K562 treated with DMSO at 1 percent for 24 hours (cell line): Measurements from ENCODE around the gene TEP1. TPM values are rescaled to one million over a fixed set of nuclear protein-coding genes. Genes with fewer than 3 reads are reported as not detected.

Experiments used
- total RNA-seq: library from RNA; unstranded; fragments of 300-600 nt; gene quantifications from 2 replicates; pipeline ENCODE4 v1.2.3, GENCODE V29; 2022; ENCODE audit warnings: low read depth; ENCODE audit not compliant: insufficient read depth

Gene TEP1
- 14.2 and 17.7 TPM in 2 replicates for total RNA-seq

GRCh38 chr14:20412876-20413743 lies at the start of gene TEP1:
TEP1 (minus strand) TSS chr14:20413501; CDS start chr14:20408439, 5,062 bp downstream.

GRCh38 chr14:20461225-20462141 lies 48.2 kb upstream of the TEP1 start, which contains the start of gene PIP4P1:
PIP4P1 (minus strand) TSS chr14:20461434; CDS start chr14:20461325, 109 bp downstream.

GRCh38 chr14:20454516-20455354 lies 41.4 kb upstream of the TEP1 start, which contains the start of the genes APEX1 and OSGEP:
APEX1 (plus strand) TSS chr14:20455226; CDS start chr14:20455646, 420 bp downstream.
OSGEP (minus strand) TSS chr14:20454812; CDS start chr14:20454683, 129 bp downstream.

GRCh38 chr14:20435582-20436362 lies 22.5 kb upstream of the TEP1 start, which contains the start of gene KLHL33:
KLHL33 (minus strand) TSS chr14:20436166; CDS start chr14:20435811, 355 bp downstream.

GRCh38 chr14:20343092-20343861 lies 70.0 kb downstream of the TEP1 start, which contains the start of gene PARP2:
PARP2 (plus strand) TSS chr14:20343635; CDS start chr14:20343642, 7 bp downstream.

GRCh38 chr14:20332788-20333493 lies 80.4 kb downstream of the TEP1 start, which contains the start of gene CCNB1IP1:
CCNB1IP1 (minus strand) TSS chr14:20333279; CDS start chr14:20316523, 16,756 bp downstream.

Other genes with a start within 250 kb of the TEP1 start
- gene OR11G2, start 222.6 kb downstream of the TEP1 start, total RNA-seq, result not detected in 2 replicates
- not detected in 2 replicates for gene OR11H6, start 189.8 kb downstream of the TEP1 start, total RNA-seq
- not detected in 2 replicates for gene OR11H7, start 184.5 kb downstream of the TEP1 start, total RNA-seq
- gene OR11H4, start 174.2 kb downstream of the TEP1 start, total RNA-seq, result not detected in 2 replicates
- gene TTC5, start 107.5 kb downstream of the TEP1 start, total RNA-seq, result 4.7 and 9.8 TPM in 2 replicates
- 63.5 and 64.1 TPM in 2 replicates for gene CCNB1IP1, start 80.2 kb downstream of the TEP1 start, total RNA-seq
- 22.0 and 25.2 TPM in 2 replicates for gene PARP2, start 69.9 kb downstream of the TEP1 start, total RNA-seq
- gene KLHL33, start 22.7 kb upstream of the TEP1 start, total RNA-seq, result 0.07 TPM in 1 of 2 replicates, not detected in the other
- 47.4 and 50.6 TPM in 2 replicates for gene OSGEP, start 41.3 kb upstream of the TEP1 start, total RNA-seq
- 110 and 122 TPM in 2 replicates for gene APEX1, start 41.7 kb upstream of the TEP1 start, total RNA-seq
- 29.3 and 34.6 TPM in 2 replicates for gene PIP4P1, start 47.9 kb upstream of the TEP1 start, total RNA-seq
- 67.6 and 79.5 TPM in 2 replicates for gene PNP, start 55.9 kb upstream of the TEP1 start, total RNA-seq
- not detected in 2 replicates for gene RNASE10, start 92.0 kb upstream of the TEP1 start, total RNA-seq
- gene RNASE9, start 147.5 kb upstream of the TEP1 start, total RNA-seq, result not detected in 2 replicates
- gene RNASE11, start 174.5 kb upstream of the TEP1 start, total RNA-seq, result not detected in 2 replicates
- not detected in 2 replicates for gene RNASE12, start 177.9 kb upstream of the TEP1 start, total RNA-seq
- not detected in 2 replicates for gene OR6S1, start 228.2 kb upstream of the TEP1 start, total RNA-seq